Erythroblast (primary cell): ENCODE measurements around the gene ICA1L.
"Not testable (repeated sequence)": the region's sequence is repeated elsewhere in the genome, so short reads cannot be mapped to it uniquely, and the experiment has no call there.

Experiments
- DNase-seq, 2 experiments: peaks; one replicate each; lab custom pipeline; 2025; lab: John Stamatoyannopoulos, UW
- GATA1 ChIP-seq: IDR thresholded peaks from 2 replicates; pipeline ENCODE4 v1.6.1; 2011; ENCODE audit warnings: low read depth, mild to moderate bottlenecking, control low read depth, low read length, moderate library complexity
- POLR2A ChIP-seq: IDR thresholded peaks from 2 replicates; pipeline ENCODE4 v1.6.1; 2011; ENCODE audit warnings: mild to moderate bottlenecking, low read length

Gene ICA1L

DNA sequence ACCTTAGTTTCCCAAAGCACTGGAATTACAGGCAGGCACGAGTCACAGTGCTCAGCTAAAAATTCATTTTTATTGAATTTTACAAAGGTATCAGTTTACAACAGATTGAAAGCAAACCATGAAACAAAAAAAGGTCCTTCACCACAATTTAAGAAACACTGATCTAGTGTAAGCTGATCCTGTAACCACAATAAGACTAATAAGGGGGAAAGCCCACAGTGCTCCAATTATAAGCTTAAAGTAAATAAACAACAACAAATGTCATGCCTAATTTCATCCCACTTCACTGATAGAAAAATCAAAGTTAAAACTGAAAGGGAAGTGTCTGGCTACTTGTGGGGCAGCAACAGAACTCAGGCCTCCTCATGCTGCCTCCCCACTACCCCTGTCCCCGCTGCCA lies 49.2 kb downstream of the ICA1L start:
- no peak for TF ChIP-seq POLR2A
- no peak for DNase-seq

GRCh38 chr2:202821206-202822160 lies 50.1 kb downstream of the ICA1L start:
- TF ChIP-seq POLR2A = no peak
- no peak for TF ChIP-seq GATA1
- DNase-seq = no peak

GRCh38 chr2:202818321-202818720 lies 53.2 kb downstream of the ICA1L start:
- peak; percentile 24 to 63 for DNase-seq
- no peak for TF ChIP-seq GATA1
- TF ChIP-seq POLR2A = no peak

DNA sequence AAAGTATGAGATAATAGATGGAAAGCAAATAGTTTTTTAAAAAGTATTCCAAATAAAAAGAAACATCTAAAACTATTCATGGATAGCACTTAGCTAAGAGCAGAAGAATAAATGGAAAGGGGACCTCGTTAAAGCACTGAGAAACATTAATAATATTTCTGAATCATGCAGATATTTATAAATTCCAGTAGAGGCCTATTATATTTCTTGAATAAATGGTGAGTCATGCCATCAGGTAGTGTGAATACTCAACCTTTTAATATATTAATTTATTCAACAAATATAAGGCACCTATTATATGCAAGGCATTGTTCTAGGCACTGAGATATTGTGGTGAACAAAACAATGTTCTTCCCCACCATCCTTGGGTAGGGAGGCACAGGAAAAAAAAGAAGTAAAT lies 53.8 kb downstream of the ICA1L start:
- DNase-seq = no peak
- TF ChIP-seq POLR2A (no peak), GATA1 (no peak)

GRCh38 chr2:202815548-202816360 lies 55.8 kb downstream of the ICA1L start:
- DNase-seq = no peak
- no peak for TF ChIP-seq GATA1
- TF ChIP-seq POLR2A = no peak

DNA sequence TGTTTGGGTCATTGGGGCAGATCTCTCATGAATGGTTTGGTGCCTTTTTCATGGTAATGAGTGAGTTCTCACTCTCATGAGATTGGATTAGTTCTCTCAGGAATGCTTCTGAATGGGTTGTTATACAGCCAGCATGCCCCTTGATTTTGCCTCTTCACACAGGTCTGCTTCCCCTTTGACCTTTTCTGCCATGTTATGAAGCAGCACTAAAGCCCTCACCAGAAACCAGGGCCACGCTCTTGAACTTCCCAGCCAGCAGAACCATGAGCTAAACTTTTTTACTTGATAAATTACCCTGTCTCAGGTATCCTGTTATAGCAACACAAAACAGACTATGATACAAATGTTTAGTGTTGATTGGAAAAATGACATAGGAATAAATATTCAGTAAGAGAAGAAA lies 57.3 kb downstream of the ICA1L start:
- no peak for DNase-seq
- no peak for TF ChIP-seq POLR2A
- TF ChIP-seq GATA1 = no peak

DNA sequence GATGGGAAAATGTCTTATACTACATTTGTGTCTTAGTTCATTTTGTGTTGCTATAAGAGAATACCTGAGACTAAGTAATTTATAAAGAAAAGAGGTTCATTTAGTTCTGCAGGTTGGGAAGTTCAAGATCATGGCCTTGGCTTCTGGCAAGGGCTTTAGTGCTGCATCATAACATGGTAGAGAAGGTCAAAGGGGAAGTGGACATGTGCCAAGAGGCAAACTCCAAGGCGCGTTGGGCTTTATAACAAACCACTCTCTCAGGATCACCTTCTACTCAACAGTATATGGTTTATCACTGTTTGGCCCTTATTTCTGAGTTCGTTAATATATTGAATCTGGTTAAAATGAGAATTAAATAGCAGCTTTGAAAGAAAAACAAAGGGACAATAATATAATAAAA lies 58.2 kb downstream of the ICA1L start:
- no peak for TF ChIP-seq POLR2A
- TF ChIP-seq GATA1 = no peak
- DNase-seq = no peak

GRCh38 chr2:202808754-202809153 lies 62.8 kb downstream of the ICA1L start:
- no peak for TF ChIP-seq GATA1
- no peak for TF ChIP-seq POLR2A
- DNase-seq = no peak

DNA sequence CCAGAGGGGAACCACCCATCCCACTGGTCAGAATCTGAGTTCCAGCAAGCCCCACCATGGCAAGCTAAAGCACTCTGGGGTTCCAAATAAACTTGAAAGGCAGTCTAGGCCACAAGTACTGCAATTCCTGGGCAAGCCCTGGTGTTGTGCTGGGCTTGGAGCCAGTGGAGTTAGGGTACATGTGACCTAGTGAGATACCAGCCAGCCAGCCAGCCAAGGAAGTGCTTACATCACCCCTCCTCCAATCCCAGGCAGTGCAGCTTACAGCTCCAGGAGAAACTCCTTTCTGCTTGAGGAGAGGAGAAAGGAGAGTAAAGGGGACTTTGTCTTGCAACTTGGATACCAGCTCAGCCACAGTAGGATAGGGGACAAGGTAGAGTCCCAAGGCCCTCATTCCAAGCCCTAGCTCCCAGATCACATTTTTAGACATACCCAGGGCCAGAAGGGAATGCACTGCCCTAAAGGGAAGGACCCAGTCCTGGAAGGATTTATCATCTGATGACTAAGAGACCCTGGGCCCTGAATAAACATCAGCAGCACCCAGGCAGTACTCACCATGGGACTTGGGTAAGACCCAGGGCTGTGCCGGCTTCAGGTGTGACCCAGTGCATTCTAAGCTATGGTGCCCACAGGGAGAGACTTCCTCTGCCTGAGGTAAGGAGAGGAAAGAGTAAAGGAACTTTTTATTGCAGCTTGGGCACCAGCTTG lies 64.0 kb downstream of the ICA1L start:
- peak; percentile 68 to 72 for DNase-seq

GRCh38 chr2:202805911-202806310 lies 65.7 kb downstream of the ICA1L start:
- not testable (repeated sequence) for DNase-seq

- DNase-seq = no peak
- no peak for TF ChIP-seq GATA1
- no peak for TF ChIP-seq POLR2A
Measured at GRCh38 chr2:202797944-202798343, 73.6 kb downstream of the ICA1L start.

DNA sequence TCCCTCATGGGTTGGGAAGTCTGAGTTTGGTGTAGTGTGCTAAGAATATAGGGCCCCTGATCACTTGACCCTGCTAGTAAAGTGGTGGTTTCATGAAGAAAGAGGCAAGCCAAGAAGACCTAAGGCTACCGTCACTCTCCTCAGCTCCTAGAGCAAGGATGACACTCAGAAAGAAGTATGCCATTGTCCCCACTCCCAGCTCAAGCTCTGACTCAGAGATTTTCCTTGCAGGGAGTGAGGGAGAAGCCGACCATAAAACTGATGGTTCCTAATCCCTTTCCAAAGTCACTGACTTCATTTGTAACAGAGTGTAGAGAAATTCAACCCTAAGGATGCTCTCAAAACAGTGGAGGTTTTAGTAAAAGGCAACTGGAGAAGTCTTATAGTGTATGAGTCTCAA lies 80.9 kb downstream of the ICA1L start:
- TF ChIP-seq POLR2A (no peak), GATA1 (no peak)
- no peak for DNase-seq

- DNase-seq = no peak
- no peak for TF ChIP-seq GATA1
- TF ChIP-seq POLR2A = no peak
Measured at GRCh38 chr2:202786842-202787241, 84.7 kb downstream of the ICA1L start.

- no peak for TF ChIP-seq GATA1
- no peak for TF ChIP-seq POLR2A
- no peak for DNase-seq
Measured at GRCh38 chr2:202782940-202783558, 88.5 kb downstream of the ICA1L start.
